ENCODE data around the gene PLAAT4.

GRCh38 chr11:63511048-63511748, 25.4 kb upstream of the PLAAT4 start:
- TF ChIP-seq, protein P1, sequence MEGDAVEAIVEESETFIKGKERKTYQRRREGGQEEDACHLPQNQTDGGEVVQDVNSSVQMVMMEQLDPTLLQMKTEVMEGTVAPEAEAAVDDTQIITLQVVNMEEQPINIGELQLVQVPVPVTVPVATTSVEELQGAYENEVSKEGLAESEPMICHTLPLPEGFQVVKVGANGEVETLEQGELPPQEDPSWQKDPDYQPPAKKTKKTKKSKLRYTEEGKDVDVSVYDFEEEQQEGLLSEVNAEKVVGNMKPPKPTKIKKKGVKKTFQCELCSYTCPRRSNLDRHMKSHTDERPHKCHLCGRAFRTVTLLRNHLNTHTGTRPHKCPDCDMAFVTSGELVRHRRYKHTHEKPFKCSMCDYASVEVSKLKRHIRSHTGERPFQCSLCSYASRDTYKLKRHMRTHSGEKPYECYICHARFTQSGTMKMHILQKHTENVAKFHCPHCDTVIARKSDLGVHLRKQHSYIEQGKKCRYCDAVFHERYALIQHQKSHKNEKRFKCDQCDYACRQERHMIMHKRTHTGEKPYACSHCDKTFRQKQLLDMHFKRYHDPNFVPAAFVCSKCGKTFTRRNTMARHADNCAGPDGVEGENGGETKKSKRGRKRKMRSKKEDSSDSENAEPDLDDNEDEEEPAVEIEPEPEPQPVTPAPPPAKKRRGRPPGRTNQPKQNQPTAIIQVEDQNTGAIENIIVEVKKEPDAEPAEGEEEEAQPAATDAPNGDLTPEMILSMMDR (IDR thresholded peaks at IDR 0.05), result no peak
- TF ChIP-seq POLR2A (IDR thresholded peaks at IDR 0.05) (no peak), EP300 (IDR thresholded peaks at IDR 0.05) (no peak)

Data from ovary (tissue), 3 donors.